Panc1 (cell line): Measurements from ENCODE around the gene KIF17.

Experiments used
- CTCF ChIP-seq: fragments of 450-650 bp; IDR thresholded peaks from 2 replicates; pipeline ENCODE4 v1.5.1; 2017; ENCODE audit warnings: mild to moderate bottlenecking
- POLR2AphosphoS5 ChIP-seq: IDR thresholded peaks from 2 replicates; pipeline ENCODE4 v1.6.1; 2012; ENCODE audit warnings: mild to moderate bottlenecking, low read depth, low read length, moderate library complexity
- SIN3A ChIP-seq: IDR thresholded peaks from 2 replicates; pipeline ENCODE4 v1.6.1; 2012; ENCODE audit warnings: low read depth, mild to moderate bottlenecking, low read length, moderate library complexity, borderline replicate concordance; ENCODE audit not compliant: insufficient read depth
- TCF7L2 ChIP-seq: IDR thresholded peaks from 2 replicates; pipeline ENCODE4 v1.6.1; 2011; ENCODE audit warnings: mild to moderate bottlenecking, low read depth, low read length, inconsistent platforms
- TF ChIP-seq, protein P1 (sequence below), 2 experiments: IDR thresholded peaks; 2 replicates each; pipeline ENCODE4 v1.6.1; 2011 to 2012; ENCODE audit warnings: low read depth in 2 of 2, control low read depth in 1 of 2, low read length in 1 of 2, mild to moderate bottlenecking in 1 of 2, moderate library complexity in 1 of 2; ENCODE audit not compliant: insufficient read depth in 1 of 2

- TF ChIP-seq, protein P1, sequence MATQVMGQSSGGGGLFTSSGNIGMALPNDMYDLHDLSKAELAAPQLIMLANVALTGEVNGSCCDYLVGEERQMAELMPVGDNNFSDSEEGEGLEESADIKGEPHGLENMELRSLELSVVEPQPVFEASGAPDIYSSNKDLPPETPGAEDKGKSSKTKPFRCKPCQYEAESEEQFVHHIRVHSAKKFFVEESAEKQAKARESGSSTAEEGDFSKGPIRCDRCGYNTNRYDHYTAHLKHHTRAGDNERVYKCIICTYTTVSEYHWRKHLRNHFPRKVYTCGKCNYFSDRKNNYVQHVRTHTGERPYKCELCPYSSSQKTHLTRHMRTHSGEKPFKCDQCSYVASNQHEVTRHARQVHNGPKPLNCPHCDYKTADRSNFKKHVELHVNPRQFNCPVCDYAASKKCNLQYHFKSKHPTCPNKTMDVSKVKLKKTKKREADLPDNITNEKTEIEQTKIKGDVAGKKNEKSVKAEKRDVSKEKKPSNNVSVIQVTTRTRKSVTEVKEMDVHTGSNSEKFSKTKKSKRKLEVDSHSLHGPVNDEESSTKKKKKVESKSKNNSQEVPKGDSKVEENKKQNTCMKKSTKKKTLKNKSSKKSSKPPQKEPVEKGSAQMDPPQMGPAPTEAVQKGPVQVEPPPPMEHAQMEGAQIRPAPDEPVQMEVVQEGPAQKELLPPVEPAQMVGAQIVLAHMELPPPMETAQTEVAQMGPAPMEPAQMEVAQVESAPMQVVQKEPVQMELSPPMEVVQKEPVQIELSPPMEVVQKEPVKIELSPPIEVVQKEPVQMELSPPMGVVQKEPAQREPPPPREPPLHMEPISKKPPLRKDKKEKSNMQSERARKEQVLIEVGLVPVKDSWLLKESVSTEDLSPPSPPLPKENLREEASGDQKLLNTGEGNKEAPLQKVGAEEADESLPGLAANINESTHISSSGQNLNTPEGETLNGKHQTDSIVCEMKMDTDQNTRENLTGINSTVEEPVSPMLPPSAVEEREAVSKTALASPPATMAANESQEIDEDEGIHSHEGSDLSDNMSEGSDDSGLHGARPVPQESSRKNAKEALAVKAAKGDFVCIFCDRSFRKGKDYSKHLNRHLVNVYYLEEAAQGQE (IDR thresholded peaks at IDR 0.05; ENCODE audit: insufficient read depth in 1 of 2, low read depth in 2 of 2, low read length in 1 of 2) = no peak
- TF ChIP-seq CTCF (no peak), TCF7L2 (no peak), POLR2AphosphoS5 (no peak; the same call in 1 of the 2 replicates), SIN3A (0 out of 2 replicates have a peak, but pooled peaks have one; percentile 24)
Observed at GRCh38 chr1:20732071-20732587, 14.3 kb upstream of the KIF17 start.
